8988T (cell line): ENCODE data around the gene MREG.
"Not testable (repeated sequence)": the region's sequence is repeated elsewhere in the genome, so short reads cannot be mapped to it uniquely, and the experiment has no call there.

ENCODE experiments used
- DNase-seq: peaks from one replicate; pipeline ENCODE4 v3.0.0; 2011

The MREG gene

DNA sequence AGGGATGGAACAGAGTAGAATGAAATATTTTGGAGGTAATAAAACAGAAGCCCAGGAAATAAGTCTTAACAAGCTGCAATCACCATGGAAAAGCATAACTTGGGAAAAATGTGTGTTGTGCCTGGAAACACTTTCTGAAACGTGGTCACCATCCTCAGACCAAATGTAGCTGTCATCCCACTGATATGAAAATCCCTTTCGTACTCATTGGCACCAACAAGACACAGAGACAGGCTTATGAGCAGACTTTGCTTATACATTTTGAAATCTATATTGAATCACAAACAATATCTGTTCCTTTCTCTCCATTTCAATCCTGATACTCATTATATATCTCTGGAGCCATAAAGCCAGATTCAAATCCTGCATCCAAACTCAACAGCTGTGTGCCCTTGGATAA lies 28.7 kb downstream of the MREG start:
- no peak for DNase-seq

DNA sequence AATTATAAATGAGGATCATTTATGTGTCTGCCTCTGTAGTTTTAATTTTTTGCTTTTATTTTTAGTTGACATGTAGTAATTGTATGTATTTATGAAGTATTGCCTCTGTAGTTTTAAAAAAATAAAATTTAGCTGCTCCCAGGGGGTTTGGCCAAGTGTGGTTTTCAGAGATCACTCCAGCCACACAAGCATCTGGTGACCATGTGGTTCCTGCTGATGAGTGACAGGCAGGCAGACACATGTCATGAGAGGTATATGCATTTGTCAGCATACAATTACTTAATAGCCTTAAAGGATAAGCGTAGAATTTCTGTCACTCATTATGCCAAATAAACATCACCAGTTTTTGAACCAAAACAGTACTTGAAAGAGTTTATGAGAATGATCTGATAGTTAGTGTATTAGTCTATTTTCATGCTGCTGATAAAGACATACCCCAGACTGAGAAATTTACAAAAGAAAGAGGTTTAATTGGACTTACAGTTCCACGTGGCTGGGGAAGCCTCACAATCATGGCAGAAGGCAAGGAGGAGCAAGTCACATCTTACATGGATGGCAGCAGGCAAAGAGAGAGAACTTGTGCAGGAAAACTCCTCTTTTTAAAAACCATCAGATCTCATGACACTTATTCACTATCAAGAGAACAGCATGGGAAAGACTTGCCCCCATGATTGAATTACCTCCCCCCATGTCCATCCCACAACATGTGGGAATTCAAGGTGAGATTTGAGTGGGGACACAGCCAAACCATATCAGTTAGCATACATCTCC lies 29.6 kb downstream of the MREG start:
- no peak for DNase-seq

DNA sequence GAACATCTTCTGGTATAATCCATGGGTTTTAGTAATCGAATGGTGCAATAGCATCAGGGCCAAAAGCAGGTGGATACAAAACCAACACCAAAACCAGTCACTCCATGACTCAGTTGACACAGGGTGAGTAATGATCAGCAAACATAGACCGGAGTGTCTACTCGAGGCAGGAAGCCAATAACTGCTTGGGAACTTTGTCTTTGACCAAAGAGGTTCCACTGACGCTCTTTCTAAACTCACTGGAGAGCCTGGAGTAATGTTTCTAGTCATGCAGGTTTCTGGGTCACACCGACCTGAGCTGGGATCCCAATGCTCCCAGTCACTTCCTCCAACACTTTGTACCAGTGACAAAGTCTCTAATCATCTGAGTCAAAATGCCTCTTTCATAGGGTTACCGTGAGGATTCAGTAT lies 30.9 kb downstream of the MREG start:
- peak; percentile 27 for DNase-seq

DNA sequence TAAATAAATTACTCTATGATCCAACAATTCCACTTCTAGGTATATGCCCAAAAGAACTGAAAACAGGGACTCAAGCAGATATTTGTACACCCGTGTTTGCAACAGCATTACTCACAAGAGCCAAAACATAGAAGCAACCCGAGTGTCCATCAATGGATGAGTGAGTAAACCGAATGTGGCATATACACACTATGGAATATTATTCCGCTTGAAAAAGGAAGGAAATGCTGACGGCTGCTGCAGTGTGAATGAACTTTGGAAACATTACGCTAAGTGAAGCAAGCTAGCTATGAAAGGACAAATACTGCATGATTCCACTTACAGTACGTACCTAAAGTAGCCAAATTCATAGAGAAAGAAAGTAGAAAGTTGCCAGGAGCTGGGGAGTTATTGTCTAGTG lies 32.2 kb downstream of the MREG start:
- no peak for DNase-seq

DNA sequence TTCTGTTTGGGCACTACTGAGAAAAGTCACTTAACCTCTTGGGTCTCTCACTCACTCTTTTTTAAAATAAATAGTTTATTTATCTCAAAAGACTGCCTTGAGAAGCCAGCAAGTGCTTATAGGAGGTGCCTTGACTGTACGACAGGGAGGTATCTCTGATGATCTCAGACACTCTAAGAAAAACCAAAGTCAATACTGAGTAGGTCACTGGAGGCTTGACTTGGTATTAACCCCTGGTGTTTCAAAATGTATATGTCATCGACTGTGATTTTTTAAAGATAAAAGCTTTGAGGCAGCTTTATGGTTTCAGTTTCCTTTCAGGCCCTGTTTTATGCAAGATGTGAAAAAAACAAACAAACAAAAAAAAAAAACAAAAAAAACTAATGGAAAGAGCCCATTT lies 33.7 kb downstream of the MREG start:
- no peak for DNase-seq

DNA sequence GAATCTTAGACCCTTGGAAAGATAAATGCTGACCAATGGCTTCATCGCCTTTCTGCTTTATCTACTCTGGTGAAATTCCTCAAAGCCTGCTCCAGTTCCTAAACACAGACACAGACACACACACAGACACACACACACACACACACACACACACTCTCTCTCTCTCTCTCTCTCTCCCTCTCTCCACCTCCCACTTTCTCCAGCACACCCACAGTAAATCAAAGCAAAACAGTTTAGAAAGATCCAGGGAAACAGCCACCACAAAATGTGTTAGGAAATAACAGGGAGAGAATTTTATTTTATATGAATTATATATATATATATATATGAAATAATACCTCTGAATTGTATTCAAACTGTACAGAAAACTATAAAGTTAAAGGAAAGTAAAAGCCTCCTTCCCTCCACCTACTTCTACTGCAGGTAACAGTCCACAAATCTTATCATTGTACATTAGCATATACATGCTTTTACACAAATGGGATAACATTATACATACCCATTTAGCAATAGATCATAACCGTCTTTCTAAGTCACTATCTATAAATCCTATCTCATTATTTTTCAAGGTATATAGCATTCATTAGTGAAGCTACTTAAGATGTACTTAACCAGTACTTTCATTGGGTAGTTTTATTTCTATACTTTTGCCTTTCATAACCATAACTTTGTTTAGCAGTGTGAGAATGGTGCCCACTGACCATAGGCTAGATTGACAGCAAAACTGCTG lies 38.5 kb downstream of the MREG start:
- DNase-seq = no peak

DNA sequence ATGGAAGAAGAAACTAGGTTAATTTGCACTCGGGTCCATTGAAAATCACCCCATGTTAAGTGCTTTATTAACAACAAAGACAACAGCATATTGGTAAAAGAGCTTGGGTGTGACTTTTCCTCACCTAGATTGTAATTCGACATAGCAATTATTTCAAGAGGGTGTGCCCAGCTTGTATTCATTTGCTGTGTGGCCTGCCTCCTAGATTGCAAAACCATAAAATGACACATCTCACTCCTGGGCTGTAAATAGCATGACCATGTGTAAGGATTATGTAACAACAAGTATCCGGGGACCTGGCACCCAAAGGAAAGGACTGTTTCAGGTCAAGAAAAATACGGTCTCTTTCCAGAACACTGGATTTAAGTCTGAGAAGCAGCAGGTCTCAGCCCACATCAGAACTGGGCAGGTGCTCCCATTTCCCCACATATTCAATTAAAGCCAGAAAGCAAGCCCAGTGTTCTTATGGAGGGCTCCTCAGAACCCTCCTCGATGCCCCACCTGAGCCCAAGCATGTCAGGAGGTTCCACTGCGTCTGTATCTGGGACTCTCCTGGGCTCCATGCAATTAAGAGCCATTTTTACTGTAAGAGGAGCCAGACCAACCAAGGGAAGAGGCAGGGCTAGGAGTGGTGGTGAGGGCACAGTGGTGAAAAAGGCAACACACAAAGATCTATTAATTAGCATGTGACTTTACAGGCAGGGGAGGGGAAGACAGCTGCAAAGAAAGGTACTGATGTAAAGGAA lies 39.2 kb downstream of the MREG start:
- peak; percentile 20 for DNase-seq

DNA sequence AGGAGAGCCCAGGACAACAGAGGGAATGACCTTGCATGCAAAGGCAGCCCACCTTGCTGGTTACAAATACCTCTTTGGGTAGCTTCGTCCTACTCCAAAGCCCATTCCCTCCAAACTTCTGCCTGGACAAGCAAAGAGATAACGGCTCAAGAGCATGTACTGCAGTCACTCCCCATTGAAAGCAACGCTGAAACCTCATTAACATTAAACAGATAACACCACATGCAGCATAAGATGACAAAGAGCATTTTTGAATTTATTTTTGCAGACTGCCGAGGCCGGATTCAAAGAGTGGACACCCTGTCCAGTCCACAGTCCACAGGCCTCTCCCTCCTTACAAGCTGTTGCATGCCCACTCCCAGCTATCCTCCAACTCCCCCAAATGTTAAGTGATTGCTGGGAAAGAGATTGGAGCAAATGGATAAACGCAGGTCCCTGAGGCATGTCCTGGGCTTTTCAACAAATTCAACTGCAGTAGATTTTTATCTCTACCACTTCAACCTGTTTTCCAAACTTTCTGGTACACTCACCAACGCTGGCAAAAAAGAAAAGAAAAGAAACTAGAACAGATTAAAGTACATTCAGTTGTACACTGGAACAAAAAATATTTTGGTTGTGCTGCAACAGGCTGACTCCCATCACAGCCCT lies 40.1 kb downstream of the MREG start:
- no peak for DNase-seq

DNA sequence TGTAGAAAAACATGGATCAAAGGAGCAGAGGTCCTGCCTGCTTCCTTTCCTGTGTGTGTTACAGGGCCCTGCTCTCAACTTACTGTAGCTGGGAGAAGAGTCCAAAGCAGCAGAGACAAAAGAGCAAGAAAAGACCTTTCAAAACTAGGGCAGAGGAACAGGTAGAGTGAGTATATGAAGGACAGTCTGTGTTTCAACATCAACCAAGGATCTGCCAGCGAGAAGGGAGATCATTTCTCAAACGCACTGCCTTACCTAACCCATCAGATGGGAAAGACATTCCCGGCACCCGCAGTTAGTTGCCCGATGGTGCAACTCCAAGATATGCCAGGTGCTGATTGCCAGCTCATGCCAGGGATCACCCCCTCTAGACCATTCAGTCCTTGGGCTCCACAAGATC lies 41.7 kb downstream of the MREG start:
- DNase-seq = no peak

DNA sequence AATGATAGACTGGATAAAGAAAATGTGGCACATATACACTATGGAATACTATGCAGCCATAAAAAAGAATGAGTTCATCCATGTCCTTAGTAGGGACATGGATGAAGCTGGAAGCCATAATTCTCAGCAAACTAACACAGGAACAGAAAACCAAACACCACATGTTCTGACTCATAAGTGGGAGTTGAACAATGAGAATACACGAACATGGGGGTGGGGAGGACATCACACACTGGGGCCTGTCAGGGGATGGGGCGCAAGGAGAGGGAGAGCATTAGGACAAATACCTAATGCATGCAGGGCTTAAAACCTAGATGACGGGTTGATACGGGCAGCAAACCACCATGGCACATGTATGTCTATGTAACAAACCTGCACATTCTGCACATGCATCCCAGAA lies 42.5 kb downstream of the MREG start:
- not testable (repeated sequence) for DNase-seq

DNA sequence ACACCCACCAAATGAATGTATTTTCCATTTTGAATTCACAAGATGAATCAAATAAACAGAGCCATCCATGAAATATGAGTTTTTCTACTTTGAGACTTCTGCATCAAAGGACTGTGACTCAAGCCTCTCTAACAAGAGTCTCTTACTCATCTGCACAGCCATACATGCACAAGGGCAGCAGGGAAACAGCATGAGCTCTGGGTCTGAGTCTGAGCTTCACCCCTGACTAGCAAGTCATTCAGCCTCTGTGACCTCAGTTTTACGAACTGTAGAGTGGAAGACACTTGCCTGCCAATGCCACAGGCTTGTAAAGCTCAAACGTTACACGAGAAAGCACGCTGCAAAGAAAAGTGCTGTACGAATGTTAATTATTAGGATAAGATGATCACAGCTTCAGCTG lies 42.9 kb downstream of the MREG start:
- no peak for DNase-seq

DNA sequence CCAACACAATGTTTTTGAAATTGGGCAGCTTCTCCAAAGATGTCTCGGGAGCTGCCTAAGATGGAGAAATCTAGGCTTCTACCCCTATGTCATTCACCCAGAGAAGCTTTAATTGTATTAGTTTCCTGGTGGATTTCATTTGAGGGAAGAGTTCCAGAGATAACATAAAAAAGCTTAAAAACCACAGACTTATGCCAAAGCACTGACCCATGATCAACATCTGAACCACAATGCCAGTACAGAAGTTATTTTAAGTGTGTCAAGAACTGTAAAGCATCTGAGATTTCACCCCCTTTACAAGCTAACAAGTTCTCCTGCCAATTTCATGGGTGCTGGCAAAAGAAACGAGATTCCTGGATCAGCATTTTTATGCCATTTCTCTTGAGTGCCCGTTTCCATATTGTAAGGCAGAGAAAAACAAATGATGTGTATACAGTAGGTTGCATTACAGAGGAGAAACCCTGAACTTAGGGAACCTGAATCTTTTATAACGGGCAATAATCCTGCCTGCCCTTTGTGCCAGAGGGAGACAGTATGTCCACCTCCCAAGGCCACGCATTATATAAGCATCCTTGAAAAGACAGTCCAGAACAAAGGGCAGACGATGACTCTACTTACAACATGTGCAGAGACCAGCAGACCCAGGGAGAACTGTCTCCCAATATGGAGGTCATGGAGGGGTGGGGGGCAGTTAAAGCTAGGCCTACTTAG lies 44.1 kb downstream of the MREG start:
- no peak for DNase-seq

DNA sequence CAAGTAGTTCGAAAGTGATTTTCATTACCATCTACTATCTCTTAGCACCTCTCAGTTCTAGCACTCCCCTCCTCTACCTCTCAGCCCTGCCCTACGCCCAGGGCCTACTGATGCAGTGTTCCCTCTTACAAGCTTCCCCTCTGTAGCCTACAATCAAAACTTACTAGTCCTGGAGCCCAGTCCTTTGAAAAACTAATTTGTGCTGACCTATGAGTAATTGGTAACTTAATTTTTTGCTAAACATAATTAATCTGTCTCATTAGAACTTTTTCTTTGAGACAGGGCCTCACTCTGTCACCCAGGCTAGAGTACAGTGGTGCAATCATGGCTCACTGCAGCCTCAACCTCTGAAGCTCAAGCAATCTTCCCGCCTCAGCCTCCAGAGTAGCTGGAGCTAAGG lies 44.9 kb downstream of the MREG start:
- no peak for DNase-seq

DNA sequence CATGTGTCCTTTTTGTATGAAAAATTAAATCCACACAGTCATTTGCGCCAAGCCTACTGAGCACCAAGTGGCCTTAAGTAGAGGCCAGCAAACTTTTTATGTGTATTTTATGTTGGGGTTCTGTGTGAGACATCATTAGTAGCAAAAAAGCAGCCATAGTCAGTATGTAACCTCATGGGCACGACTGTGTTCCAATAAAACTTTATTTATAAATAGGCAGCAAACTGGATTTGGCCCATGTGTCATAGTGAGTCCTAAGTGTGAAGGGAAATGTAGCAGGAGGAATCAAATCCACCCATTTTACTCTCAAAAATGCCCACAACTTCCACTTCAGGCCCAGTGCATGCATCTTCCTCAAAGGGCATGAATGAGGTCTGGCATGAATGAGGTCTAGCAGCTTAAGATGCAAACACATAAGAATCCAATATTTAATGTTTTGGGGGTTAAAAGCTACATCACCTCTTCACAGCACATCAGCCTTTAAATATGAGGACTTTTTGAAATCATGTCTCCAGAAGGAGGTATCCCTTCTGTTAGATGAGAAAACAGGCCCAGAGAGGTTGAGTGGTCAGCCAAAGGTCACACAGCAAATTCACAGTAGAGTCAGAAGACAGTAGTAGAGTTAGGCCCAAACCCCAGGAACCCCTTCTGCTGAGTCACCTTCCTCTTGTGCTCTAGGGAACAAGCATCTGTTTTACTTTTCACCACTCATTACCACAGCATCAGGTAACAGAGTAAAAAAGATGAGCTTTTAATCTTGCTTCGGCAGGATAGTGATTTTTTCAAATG lies 45.6 kb downstream of the MREG start:
- no peak for DNase-seq

DNA sequence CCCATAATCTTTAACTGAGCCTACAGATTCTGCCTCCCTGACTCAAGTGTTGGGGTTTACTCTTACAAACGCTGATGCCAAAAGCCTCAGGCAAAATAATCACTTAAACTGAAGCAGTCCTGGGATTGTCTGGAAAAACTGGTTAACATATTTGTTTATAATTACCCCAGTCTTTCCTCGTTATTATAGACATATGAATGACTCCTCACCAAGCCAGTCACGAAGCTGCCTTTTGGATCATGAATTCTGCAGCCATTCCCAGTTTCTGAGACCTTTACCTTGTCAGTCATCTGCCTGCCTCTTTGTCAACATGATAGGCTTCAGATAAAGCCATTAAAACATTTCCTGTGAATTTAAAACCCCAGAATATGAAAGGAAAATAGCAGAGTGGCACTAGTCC lies 46.4 kb downstream of the MREG start:
- DNase-seq = no peak

DNA sequence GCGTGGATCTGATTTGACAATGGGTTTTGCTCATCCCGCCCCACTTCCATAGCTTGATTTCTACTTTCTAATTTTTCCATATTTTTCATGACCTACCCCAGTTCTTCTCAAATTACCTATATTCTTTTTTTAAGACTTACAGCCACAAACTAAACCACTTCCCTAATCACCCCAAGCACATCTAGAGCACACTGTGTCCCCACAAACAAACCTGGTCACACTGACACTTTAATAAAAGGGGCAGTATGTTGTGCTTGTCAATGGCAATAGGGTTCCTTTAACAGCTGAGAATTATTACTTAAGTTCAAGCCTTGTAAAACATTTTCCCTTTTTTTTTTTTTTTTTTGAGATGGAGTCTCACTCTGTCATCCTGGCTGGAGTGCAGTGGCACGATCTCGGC lies 47.1 kb downstream of the MREG start:
- DNase-seq = no peak

DNA sequence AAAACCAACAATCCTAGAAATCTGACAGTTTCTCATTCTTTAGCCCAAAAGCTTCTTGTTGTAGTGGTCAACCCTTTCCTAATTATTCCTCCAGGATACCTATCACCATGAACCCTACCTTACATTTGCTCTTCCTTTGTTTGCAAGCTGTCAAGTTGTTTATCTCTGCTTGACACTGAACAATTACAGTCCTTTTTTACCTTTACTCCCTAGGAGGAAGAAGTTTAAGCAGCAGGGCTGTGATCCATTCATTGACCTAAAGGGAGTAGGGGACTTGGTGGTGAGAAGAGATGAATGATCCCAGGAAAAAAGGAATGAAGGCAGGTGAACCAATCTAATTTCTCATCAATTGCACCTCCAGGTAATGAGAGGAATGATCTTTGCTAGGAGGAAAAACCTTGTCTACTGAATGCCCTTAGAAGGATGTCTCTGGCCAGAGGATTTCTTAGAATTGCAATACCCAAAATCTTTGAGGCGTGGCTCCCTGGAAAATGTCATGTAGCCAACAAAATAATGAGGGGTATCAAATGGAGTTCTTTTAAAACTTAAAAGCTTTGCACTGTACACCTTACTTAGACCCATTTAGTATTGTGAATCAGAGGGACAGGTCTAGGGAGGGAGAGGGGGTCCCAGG lies 47.7 kb downstream of the MREG start:
- no peak for DNase-seq

DNA sequence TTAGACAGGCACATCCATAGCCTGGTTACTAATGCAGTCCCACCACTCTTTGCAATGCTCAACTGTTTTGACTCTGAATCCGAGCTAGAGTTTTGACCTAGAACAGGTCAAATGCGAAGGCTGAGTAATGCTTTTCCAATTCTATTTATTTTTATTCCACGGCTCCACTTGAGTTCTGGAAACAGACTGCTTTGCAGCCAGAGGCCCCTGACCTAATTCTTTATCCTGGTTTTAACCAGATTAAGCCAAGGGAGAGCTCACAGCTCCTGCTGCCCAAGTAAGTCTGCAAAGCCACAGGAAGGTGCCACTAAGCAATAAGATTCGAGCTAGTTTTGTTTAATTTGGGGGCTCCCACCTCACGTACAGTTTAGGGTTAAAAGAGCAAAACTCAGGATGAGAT lies 51.4 kb downstream of the MREG start:
- no peak for DNase-seq

DNA sequence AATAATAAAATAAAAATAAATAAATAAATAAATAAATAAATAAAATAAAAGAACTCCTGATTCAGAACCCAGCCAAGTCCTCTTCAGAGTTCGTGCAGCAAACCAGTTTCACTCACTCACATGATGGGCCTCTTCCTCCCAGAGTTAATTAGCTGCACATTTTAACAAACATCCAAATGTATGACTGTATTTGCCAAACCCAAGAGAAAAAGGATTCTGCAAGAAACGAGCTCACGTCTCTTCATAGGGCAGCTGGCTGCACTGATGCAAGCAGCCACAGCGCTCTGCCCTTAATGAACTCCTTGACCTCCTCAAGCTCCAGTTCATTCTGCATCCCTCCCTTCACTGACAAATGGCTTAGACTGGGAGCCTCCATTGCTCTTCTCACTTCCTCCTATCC lies 55.1 kb downstream of the MREG start:
- no peak for DNase-seq

DNA sequence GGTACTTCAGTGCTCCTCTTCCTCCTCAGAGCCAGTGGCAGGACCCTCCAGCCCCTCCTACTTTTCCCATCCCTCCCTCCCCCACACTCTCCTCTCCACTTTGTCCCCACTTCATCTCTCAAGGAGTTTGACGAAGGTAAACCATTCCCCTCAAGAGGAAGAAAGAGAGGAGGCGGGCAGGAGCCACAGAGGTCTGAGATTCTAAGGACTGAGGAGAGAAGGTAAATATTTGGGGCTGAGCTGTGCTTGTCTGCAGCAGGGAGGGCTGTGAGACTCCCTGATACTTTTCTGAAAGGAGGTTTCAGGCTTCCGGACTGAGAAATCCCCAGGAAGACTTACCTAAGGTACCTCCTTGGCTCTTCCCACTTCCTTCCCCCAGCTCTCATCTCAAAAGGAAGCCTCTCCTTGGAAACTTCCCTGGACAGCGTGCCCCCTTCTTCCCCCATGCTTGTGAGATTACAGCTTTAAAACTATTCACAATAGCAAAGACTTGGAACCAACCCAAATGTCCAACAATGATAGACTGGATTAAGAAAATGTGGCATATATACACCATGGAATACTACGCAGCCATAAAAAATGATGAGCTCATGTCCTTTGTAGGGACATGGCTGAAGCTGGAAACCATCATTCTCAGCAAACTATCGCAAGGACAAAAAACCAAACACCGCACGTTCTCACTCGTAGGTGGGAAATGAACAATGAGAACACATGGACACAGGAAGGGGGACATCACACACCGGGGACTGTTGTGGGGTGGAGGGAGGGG lies 55.8 kb downstream of the MREG start:
- DNase-seq = not testable (repeated sequence)
